COLO668 (cell line): Measurements from ENCODE around the gene TMEM233.
"Not testable (repeated sequence)": the region's sequence is repeated elsewhere in the genome, so short reads cannot be mapped to it uniquely, and the experiment has no call there.

Source experiments
- DNase-seq: peaks from one replicate; lab custom pipeline; 2025; ENCODE audit not compliant: unreplicated experiment; lab: John Stamatoyannopoulos, UW

TMEM233 gene

GRCh38 chr12:119603767-119604166 is 10.2 kb downstream of the TMEM233 start:
- DNase-seq, result no peak

- no peak for DNase-seq
Measured at GRCh38 chr12:119609358-119609757, 15.8 kb downstream of the TMEM233 start.

DNA sequence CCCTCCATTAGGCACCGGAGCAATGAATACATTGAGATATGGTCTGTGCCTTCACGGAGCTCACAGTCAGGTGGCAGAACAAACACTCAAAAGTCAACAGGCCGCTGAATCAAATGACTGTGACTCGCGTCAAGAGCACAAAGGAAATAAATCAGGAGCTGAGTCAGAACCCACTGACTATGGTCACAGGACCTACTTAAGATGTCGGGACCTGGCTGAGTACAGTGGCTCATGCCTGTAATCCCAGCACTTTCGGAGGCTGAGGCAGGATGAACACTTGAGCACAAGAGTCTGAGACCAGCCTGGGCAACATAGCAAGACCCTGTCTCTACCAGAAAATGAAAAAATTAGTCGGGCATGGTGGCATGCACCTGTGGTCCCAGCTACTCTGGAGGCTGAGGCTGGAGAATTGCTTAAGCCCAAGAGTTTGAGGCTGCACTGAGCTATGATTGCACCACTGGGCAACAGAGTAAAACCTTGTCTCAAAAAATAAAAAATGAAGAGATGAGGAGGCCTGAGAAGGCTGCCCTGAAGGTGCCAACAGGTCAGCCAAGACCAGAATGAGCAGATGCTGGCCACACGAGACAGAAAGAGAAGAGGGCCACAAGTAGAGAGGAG is 19.9 kb downstream of the TMEM233 start:
- DNase-seq, result peak; percentile 30

DNA sequence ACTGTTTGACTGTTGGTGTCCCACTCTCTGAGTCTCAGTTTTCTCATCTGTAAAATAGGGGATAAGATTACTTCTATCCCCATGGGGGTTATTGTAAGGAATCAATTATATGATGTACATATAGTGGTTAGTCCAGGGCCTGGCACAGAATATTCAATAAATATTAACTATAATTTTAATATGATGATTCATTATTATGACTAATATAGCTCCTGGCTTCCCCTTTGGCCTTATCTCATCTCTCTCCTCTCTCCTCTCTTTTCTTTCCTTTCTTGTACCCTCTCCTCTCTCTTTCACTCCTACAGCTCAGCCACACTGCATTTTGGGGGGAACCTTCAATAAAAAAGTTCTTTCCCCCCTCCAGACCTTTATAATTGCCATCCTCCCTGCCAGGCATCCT is 21.1 kb downstream of the TMEM233 start:
- no peak for DNase-seq

DNA sequence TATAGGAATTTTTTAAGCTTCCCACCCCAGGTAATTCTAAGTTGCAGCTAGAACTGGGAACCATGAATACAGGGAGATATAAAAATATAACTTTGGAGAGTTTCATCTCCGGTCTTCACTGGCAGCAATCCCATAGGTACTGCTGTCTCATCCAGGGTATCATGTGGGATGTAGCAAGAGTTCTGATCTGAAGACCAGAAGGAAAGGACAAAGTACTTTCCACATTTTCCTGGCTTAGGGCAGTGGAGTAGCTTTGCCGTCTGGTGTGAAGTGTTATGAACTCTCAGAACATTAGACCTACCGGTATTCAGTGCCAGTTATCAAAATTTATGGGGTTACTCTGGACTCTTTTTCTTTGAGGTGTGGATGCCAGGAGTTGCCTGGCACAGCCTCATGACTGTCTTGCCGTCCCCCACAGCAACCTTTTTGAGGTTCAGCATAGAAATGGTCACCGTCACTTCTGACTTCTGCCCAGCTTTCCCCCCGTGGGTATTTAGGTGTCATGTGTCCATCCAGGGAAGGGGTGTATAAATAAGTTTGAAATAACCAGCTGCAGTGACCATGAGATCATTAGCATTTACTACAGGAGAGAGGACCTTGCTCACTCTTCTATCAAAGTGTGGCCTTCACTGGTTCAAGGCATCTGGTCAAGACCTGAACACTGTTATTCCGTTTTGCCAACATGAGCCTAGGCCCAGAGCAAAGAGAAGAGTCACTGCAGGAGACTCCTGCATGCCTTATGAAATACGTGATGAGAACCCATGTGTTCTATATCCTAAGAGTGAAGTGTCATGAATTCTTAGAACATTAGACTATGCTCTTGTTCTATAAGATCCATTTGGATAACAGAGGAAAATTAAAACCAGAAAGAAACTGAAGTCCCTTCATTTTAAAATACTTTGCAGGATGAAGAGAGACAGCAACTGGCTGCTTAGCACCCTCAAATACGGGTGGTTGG is 22.2 kb downstream of the TMEM233 start:
- DNase-seq, result no peak

DNA sequence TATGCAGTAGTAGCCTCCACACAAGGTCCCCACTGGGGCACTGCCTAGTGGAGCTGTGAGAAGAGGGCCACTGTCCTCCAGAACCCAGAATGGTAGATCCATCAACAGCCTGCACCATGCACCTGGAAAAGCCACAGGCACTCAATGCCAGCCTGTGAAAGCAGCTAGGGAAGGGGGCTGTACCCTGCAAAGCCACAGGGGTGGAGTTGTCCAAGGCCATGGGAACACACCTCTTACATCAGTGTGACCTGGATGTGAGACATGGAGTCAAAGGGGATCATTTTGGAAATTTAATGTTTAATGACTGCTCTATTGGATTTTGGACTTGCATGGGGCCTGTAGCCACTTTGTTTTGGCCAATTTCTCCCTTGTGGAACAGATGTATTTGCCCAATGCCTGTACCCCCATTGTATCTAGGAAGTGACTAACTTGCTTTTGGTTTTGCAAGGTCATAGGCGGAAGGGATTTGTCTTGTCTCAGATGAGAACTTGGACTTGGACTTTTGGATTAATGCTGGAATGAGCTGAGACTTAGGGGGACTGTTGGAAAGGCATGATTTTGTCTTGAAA is 24.8 kb downstream of the TMEM233 start:
- DNase-seq, result not testable (repeated sequence)

GRCh38 chr12:119620490-119620889 is 26.9 kb downstream of the TMEM233 start:
- DNase-seq, result no peak

DNA sequence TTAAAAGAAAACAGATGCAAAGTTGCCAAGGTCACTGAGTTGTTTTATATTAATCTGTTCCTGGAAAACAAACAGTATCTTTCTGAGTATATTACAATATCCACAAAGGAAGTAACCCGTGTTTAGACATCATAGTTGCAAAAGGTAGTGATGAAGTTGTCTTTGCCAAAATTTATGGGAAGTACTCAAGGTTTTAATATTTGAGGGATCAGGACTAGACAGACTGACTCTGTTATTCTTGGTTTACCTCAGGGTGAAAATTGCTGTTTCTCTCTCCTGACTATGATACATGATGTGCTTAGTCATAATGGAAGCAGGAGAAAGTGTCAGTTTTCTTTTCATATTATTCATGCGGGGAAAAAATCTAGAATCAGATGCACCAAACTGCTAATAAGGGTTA is 28.3 kb downstream of the TMEM233 start:
- no peak for DNase-seq

GRCh38 chr12:119624966-119625365 is 31.4 kb downstream of the TMEM233 start:
- no peak for DNase-seq

DNA sequence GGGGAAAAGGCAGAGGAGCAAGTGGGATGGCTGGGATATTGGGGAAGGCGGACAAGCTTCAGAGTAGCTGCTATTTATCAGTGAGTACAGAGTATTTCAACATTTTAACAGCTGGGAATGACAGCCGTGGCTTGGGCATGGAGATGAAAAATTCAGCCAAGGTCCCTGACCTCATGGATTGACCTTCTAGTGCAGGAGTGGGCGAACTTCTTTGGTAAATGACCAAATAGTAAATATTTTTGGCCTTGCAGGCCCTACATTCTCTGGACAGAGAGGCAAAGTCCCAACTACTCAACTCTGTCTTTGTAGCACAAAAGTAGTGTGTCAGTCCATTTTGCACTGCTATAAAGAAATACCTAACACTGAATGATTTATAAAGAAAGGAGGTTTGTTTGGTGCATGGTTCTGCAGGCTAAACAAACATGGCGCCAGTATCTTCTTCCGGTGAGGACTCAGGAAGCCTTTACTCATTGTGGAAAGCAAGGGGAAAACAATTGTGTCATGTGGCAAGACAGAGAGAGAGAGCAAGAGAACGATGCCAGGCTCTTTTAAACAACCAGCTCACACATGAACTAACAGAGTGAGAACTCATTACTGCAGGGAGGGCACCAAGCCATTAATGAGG is 33.6 kb downstream of the TMEM233 start:
- DNase-seq, result no peak

DNA sequence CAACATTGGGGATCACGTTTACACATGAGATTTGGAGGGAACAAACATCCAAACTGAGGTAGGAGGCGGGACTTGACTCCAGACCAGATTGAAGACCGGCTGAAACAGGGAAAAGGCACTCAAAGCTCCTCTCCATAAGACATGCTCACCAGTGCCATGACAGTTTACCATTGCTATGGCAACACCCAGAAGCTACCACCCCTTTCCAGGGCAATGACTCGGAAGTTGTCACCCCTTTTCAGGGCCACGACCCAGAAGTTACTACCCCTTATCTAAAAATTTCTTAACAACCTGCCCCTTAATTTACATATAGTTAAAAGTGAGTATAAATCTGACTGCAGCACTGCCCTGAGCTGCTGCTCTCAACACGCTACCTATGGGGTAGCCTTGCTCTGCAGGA is 34.1 kb downstream of the TMEM233 start:
- no peak for DNase-seq

DNA sequence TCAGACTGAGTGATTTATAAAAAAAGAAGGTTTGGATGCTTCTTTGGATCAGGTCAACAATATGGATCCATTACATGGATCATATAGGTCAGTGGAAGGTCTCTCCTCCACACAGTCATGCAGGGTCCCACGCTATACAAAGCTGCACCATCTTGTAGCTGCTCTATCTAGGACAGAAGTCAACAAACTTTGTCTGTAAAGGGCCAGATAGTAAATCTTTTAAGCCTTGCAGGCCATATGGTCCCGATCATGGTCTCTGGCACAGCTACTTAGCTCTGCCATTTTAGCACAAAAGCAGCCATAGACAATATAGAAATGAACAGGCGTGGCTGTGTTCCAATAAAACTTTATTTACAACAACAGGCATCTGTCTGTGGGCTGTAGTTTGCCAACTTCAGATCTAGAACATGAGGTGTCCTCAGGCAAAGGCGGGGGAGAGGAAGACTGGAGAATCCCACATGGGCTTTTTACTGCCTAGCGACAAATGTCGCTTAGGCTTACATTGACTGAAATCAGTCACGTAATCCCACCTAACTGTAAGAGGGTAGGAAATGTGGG is 36.7 kb downstream of the TMEM233 start:
- no peak for DNase-seq

GRCh38 chr12:119630962-119631550 is 37.5 kb downstream of the TMEM233 start:
- no peak for DNase-seq

GRCh38 chr12:119631930-119632678 is 38.5 kb downstream of the TMEM233 start:
- DNase-seq, result no peak

DNA sequence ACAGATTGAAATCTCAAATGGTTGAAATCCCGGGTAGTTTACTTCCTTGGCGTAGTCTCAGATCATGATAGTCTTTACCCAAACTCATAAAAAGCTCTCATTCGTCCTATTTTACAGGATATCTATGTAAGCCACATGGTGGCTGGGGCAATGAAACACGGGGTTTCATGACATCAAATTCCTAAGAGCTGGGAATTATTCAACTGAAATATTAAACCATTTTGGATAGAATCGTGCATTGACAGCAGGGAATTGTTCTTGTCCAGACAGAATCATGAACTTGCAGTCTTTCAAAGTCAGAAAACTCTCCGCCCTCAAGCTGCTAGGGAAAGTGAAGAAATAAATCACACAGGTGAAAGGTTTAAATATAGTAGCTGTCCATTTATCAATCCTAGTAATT is 41.2 kb downstream of the TMEM233 start:
- no peak for DNase-seq

- DNase-seq, result no peak
Measured at GRCh38 chr12:119642986-119643385, 49.4 kb downstream of the TMEM233 start.

DNA sequence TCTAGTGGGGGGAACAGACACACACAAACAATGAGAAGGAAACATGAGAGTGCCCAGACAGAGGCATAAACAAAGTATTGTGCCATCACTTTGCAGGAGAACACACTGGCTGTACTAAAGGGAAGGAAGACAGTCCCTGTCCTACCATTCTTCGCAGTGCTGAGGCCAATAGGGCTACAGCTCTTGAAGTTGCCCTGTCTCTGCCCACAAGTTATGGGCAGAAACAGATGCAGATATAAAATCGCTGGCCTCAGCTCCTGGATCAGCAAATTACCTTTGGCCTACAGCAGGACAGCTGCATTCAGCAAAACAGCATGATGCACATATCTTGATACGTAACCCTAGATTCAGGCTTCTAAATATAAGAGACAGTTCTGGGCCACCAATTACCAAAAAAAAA is 51.4 kb downstream of the TMEM233 start:
- DNase-seq, result no peak

- no peak for DNase-seq
Measured at GRCh38 chr12:119645535-119646059, 52.0 kb downstream of the TMEM233 start.

GRCh38 chr12:119649202-119649808 is 55.7 kb downstream of the TMEM233 start:
- no peak for DNase-seq

- DNase-seq, result no peak
Measured at GRCh38 chr12:119652665-119653064, 59.1 kb downstream of the TMEM233 start.
